Stimulated activated CD4-positive, alpha-beta T cell treated with anti-CD3 and anti-CD28 coated beads, Interleukin-15, amount 100 ng/mL, for 24 hours (primary cell): ENCODE data around the gene SMTNL1.

ENCODE experiments used
- DNase-seq: peaks from one replicate; pipeline ENCODE4 v3.0.0-alpha.2; 2020

SMTNL1 gene

DNA sequence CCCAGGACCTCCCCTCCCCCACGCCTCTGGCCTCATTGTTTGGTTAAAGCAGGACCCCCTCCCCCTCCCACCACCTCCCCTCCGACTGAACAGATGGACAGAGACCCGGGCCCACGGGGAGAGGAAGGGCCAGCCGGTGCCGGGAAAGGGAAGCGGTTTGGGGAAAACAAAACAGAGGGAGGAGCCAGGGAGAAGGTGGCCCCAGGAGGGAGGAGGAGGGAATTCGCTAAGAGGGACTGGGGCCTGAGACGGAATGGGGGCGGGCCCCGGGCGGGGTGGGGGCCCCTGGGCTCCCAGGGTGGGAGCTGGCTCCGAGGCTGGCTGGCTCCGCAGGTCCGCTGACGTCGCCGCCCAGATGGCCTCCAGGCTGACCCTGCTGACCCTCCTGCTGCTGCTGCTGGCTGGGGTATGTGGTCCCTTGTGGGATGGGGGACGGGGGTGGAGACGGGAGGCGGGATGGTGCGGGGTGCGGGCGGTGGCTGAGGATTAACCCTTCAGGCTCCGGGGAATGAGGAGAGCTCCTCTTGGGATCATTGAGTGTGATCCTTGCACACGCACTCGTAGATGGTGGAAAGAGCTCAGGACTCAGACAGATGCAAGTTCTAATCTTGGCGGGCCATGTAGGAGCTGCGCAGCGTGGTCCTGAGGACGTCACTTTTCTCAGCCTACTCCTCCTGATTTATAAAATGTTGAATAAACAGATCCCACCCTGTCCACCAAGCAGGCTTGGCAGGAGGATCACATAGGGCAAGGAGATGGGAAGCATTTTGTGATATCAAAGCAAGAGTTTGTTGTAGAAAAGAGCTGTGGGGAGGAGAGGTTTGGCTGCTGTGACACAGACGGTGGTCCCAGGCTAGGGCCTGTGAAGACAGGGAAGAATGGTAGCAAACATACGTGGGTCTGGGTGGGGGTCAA is 60.8 kb downstream of the SMTNL1 start:
- DNase-seq = no peak

DNA sequence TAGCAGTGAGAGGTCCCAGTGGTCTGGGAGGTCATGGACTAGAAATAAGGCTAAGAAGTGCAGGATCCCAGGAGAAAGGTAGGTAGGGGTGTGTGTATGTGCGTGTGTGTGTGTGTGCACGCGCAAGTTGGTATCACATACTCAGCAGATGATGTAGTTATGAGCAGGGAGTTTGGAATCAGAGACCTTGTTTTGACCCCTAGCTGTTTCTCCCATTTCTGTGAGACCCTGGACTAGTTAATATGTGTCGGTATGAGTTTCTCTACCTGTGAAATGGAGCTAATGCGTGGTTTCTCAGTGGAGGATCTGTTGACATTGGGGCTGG is 61.4 kb downstream of the SMTNL1 start:
- DNase-seq = no peak

DNA sequence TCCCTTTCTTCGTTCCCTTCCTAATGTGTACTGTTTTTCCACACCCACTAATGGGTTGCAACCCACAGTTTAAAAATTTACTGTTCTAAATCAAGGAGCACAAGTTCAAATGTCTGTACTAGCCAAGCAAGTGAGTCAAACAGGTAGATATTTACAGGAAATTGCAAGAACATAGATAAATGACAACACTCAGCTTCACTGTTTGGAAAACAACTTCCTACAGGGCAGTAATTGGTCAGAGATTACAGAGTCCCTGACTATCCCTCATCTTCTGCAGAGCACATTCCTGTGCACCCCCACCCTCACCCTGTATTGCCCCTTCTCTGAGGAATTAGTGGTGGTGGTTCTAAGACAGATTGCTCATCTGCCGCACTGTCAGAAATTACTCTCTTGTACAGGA is 62.0 kb downstream of the SMTNL1 start:
- no peak for DNase-seq
